WI38 (cell line): ENCODE results near the gene CARD11.

Source experiments
- H3K4me3 ChIP-seq: 2 replicates; pipeline ENCODE4 v1.5.1; 2011; ENCODE audit warnings: low read depth, mild to moderate bottlenecking, control low read depth, low read length
- TF ChIP-seq, protein P1 (sequence below): IDR thresholded peaks from 2 replicates; pipeline ENCODE4 v1.5.1; 2012; ENCODE audit warnings: low read depth, mild to moderate bottlenecking, control low read depth, low read length

Gene CARD11

DNA sequence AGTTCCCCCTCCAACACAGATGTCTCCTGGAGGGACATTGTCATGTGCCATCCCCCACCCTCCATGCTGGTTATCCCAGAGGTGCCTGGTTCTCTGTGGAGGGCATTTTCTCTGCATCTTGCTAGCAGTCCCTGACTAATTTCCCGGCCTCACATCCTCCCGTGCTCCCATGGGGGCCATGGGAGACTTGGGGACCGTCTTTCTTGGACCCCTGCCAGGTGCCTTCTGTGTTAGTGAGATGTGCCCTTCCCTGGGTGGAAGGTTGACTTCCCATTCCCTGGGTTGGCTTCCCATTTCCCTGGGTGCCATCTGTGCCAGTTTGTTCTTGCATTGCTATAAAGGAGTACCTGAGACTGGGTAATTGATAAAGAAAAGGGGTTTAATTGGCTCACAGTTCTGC, 177.1 kb downstream of the CARD11 start:
- TF ChIP-seq, protein P1, sequence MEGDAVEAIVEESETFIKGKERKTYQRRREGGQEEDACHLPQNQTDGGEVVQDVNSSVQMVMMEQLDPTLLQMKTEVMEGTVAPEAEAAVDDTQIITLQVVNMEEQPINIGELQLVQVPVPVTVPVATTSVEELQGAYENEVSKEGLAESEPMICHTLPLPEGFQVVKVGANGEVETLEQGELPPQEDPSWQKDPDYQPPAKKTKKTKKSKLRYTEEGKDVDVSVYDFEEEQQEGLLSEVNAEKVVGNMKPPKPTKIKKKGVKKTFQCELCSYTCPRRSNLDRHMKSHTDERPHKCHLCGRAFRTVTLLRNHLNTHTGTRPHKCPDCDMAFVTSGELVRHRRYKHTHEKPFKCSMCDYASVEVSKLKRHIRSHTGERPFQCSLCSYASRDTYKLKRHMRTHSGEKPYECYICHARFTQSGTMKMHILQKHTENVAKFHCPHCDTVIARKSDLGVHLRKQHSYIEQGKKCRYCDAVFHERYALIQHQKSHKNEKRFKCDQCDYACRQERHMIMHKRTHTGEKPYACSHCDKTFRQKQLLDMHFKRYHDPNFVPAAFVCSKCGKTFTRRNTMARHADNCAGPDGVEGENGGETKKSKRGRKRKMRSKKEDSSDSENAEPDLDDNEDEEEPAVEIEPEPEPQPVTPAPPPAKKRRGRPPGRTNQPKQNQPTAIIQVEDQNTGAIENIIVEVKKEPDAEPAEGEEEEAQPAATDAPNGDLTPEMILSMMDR = no peak
- H3K4me3 ChIP-seq = no peak overlapping the region

DNA sequence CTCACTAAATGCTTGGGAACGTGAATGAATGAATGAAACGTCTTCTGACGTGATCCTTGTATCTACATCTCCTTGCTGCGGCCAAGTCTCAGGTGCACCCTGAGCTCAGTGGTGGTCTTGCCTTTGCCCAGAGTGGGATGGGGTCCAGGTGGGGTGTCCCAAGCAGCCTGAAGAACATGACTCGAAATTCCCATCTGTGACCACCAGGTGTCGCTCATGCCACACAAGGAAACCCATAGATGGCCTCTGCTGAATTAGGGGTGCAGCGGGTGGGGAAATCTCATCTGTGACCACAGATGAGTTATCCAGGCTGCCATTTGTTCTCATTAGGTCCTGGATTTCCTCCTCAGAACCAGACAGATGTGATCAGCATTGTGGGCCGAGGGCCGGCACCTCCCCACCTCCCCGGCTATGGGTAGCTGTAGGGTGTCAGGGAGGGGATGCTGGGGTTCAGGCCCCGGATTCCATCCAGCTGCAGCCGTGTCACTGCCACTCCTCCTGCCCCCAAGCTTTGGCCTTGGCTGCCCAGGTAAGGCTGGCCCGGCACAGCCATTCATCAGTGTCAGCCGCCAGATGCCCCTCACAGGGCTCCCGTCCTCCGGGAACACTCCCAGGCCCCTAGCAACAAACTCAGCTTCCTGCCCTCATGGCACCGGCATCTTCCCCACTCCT, 178.5 kb downstream of the CARD11 start:
- H3K4me3 ChIP-seq = no peak overlapping the region

DNA sequence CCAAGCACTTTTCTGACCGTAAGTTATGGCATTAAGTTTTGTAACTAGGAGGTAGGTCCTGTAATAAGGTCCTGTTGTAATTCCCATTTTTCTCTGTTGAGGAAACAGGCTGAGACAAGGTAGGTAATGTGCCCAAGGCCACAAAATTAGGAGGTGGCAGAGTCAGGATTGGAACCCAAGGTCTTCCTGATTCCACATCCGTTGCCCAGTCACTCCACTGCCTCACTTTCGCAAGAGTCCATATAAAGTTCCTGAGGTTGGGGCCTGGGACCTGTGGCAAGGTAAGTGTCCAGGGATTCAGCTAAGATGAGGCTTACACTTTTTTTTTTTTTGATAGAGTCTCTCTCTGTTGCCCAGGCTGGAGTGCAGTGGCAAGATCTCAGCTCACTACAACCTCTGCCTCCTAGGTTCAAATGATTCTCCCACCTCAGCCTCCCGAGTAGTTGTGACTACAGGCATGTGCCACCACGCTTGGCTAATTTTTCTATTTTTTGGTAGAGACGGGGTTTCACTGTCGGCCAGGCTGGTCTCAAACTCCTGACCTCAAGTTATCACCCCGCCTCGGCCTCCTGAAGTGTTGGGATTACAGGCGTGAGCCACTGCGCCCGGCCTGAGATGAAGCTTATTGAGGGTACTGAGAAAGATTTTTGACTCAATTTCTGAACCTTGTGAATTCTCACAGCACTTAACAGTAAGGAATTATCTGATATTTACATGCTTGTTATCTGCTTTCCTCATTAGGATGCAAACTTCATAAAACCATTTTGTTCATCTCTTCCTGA, 179.3 kb downstream of the CARD11 start:
- H3K4me3 ChIP-seq = peak overlapping the region; percentile 45
- TF ChIP-seq, protein P1 = no peak

More for the DNA sequence above, 178.5 kb downstream of the CARD11 start:
- TF ChIP-seq, protein P1 = peak; percentile 90

DNA sequence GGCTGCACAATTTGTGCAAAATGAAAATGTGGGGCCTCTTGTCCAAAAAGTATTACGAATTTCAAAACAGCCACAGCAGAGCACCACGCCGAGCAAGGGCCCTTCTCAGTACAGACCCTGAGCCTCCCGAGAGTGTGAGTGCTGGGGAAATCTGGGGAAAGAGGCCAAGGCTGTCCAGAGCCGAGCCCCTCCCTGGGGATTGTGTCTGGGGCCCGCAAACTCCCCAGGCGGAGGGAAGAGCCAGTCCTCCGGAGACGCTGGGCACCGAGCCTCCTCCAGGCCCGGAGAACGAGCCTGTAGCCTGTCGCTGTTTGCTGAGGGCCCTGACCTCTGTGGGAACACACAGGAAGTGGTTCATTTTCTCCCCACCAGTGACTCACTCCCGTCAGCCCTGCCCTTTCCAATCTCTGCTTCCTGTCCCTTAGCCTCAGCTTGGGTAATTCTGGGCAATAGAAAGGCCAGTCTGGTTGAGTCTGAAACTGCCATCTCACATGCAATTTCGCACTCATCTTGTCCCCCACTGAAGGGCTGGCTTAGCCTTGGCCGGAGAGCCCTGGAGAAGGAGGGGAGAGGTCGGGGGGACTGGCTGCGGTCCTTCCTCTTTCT, 180.1 kb downstream of the CARD11 start:
- peak overlapping the region; percentile 45 for H3K4me3 ChIP-seq

DNA sequence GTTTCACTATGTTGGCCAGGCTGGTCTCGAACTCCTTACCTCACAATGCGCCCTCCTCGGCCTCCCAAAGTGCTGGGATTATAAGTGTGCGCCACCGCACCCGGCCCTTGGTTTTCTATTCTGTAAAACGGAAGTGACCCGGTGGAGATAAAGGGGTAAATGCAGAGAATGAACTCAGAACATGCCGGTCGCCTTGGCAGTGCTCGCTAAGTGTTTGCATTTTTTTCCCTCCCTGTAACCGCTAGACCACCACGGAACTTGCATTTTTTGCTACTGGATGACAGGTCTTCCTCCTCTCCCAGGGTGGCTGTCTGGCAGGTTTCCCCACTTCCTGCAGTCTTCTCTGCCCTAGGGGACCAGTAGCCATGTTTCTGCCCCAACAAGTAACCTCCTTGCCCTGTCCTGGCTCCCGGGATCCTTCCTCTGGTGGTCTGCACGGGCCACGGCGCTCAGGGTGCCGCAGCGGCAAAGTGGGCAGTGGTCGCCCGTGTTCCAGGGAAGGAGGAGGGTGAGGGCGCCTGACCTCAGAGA, 180.8 kb downstream of the CARD11 start:
- TF ChIP-seq, protein P1 = no peak
- no peak overlapping the region for H3K4me3 ChIP-seq

More for the DNA sequence above, 180.1 kb downstream of the CARD11 start:
- TF ChIP-seq, protein P1 = no peak

DNA sequence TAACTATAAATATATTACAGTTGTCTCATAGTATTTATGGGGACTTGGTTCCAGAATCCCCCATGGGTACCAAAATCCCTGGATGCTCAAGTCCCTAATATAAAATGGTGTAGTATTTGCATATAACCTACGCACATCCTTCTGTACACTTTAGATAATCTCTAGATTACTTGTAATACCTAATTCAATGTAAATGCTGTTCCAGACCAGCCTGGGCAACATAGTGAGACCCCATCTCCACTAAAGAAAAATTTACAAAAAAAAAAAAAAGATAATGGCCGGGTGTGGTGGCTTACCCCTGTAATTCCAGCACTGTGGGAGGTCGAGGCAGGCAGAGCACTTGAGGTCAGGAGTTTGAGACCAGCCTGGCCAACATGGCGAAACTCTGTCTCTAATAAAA, 182.2 kb downstream of the CARD11 start:
- TF ChIP-seq, protein P1 = no peak

More for the DNA sequence above, 182.2 kb downstream of the CARD11 start:
- H3K4me3 ChIP-seq = no peak overlapping the region
